PC-3 (cell line): ENCODE measurements around the gene PIGS. TPM values are rescaled to one million over a fixed set of nuclear protein-coding genes. Genes with fewer than 3 reads are reported as not detected.

Source experiments
- ATAC-seq: fragments of 200-7000 bp; cut with Tn5 transposase; 2 replicates; pipeline ENCODE4 v1.9.1; 2020; ENCODE audit warnings: mild to moderate bottlenecking, moderate library complexity
- BruUV-seq: library from RNA; stranded (reverse); fragments of 400-500 nt; replicated peaks from 2 replicates; lab custom pipeline; 2021; lab: Mats Ljungman, UMichigan
- CTCF ChIA-PET: fragments of 300-600 bp; sonication (Branson Sonifier 250); formaldehyde crosslinking; loops from one replicate; lab custom pipeline; 2022; ENCODE audit warnings: antibody characterized with exemption; lab: Charles Lee
- POLR2A ChIA-PET: fragments of 300-600 bp; sonication (Branson Sonifier 250); formaldehyde crosslinking; loops from one replicate; lab custom pipeline; 2022; ENCODE audit warnings: antibody characterized with exemption; ENCODE audit not compliant: unreplicated experiment; lab: Charles Lee
- DNase-seq: peaks from one replicate; pipeline ENCODE4 v3.0.0-alpha.2; 2015
- H2AFZ ChIP-seq: fragments of 300-600 bp; sonication (generic); 2 replicates; pipeline ENCODE4 v1.6.0; 2016; ENCODE audit warnings: antibody characterized with exemption, low read length
- H3F3A ChIP-seq: fragments of 300-600 bp; sonication (generic); one replicate; pipeline ENCODE4 v1.6.0; 2017; ENCODE audit warnings: antibody characterized with exemption, low read length, control low read depth, mild to moderate bottlenecking; ENCODE audit not compliant: unreplicated experiment
- H3K27ac ChIP-seq: fragments of 300-600 bp; sonication (generic); 2 replicates; pipeline ENCODE4 v1.5.1; 2016; ENCODE audit warnings: mild to moderate bottlenecking, low read length
- H3K27me3 ChIP-seq: fragments of 300-600 bp; sonication (generic); 2 replicates; pipeline ENCODE4 v1.6.1; 2016; ENCODE audit warnings: low read length, mixed read lengths
- H3K36me3 ChIP-seq: fragments of 300-600 bp; sonication (generic); 2 replicates; pipeline ENCODE4 v1.6.1; 2016; ENCODE audit warnings: low read depth, mixed run types, low read length, mixed read lengths
- H3K4me1 ChIP-seq: fragments of 300-600 bp; sonication (generic); 2 replicates; pipeline ENCODE4 v1.5.1; 2016; ENCODE audit warnings: low read length; ENCODE audit not compliant: insufficient read depth
- H3K4me2 ChIP-seq: fragments of 300-600 bp; sonication (generic); 2 replicates; pipeline ENCODE4 v1.6.0; 2016; ENCODE audit warnings: low read length
- H3K4me3 ChIP-seq: fragments of 300-600 bp; sonication (generic); 2 replicates; pipeline ENCODE4 v1.5.1; 2016; ENCODE audit warnings: mild to moderate bottlenecking, low read length, mixed read lengths
- H3K79me2 ChIP-seq: fragments of 300-600 bp; sonication (generic); 2 replicates; pipeline ENCODE4 v1.6.1; 2017; ENCODE audit warnings: low read length, mixed read lengths
- H3K9ac ChIP-seq: fragments of 300-600 bp; sonication (generic); 2 replicates; pipeline ENCODE4 v1.6.0; 2016; ENCODE audit warnings: mild to moderate bottlenecking, low read length
- H3K9me2 ChIP-seq: fragments of 300-600 bp; sonication (generic); replicated peaks from 2 replicates; pipeline ENCODE4 v1.6.1; 2016; ENCODE audit warnings: mixed run types, low read length, mixed read lengths
- H3K9me3 ChIP-seq: fragments of 300-600 bp; sonication (generic); 2 replicates; pipeline ENCODE4 v1.6.1; 2016; ENCODE audit warnings: low read length, mixed read lengths
- H4K20me1 ChIP-seq: fragments of 300-600 bp; sonication (generic); 2 replicates; pipeline ENCODE4 v1.6.1; 2016; ENCODE audit warnings: low read length, mixed read lengths
- EZH2 ChIP-seq: fragments of 300-600 bp; sonication (generic); IDR thresholded peaks from one replicate; pipeline ENCODE4 v1.6.1; 2017; ENCODE audit warnings: antibody characterized with exemption, mild to moderate bottlenecking, low read length; ENCODE audit not compliant: unreplicated experiment
- EZH2phosphoT487 ChIP-seq: fragments of 300-600 bp; sonication (generic); IDR thresholded peaks from 2 replicates; pipeline ENCODE4 v1.6.1; 2018; ENCODE audit warnings: mild to moderate bottlenecking, antibody characterized with exemption, low read length, borderline replicate concordance
- intact Hi-C: fragments of 100-400 bp; cut with micrococcal nuclease; formaldehyde crosslinking; loops from 2 replicates; pipeline ENCODE4 v1.9.0; 2023
- total RNA-seq: library from RNA; depleted of rRNA; stranded (reverse); fragments of >200 nt; gene quantifications from 2 replicates; pipeline ENCODE4 v1.2.3, GENCODE V29; 2014
- TF ChIP-seq, protein P1 (sequence below): fragments of 300-600 bp; sonication (generic); conservative IDR thresholded peaks from 2 replicates; pipeline ENCODE4 v1.5.1; 2017; ENCODE audit warnings: antibody characterized with exemption, low read depth, mild to moderate bottlenecking, low read length

The PIGS gene
- total RNA-seq, 1 experiment from 2014 or later = 15.8 TPM

- ATAC-seq (no peak), DNase-seq (no peak)
- Histone ChIP-seq H3K9me2 (no peaks in the 10 kb centered on the region), H3K27ac (no peak overlapping the region), H2AFZ (no peak overlapping the region), H4K20me1 (no peaks in the 10 kb centered on the region), H3K4me1 (no peaks in the 10 kb centered on the region), H3K36me3 (no peaks in the 10 kb centered on the region), H3K4me2 (no peak overlapping the region), H3F3A (no peaks in the 10 kb centered on the region), H3K9me3 (no peaks in the 10 kb centered on the region), H3K79me2 (no peaks in the 10 kb centered on the region), H3K4me3 (no peak overlapping the region), H3K9ac (no peak overlapping the region), H3K27me3 (0 out of 2 replicates have a peak, but pooled peaks cover 4% of the 10 kb centered on the region)
- intact Hi-C loops = no loop called here
- no TSS peak for BruUV-seq
- ChIA-PET POLR2A (interaction anchor here (0.6 kb wide), 2 partner anchors 124 to 150 kb away, joined by 4 to 33 read pairs; partner anchors contain the start of gene POLDIP2), CTCF (no interaction called here)
- no peak for TF ChIP-seq EZH2
- TF ChIP-seq EZH2phosphoT487 = no peak
- TF ChIP-seq, protein P1, sequence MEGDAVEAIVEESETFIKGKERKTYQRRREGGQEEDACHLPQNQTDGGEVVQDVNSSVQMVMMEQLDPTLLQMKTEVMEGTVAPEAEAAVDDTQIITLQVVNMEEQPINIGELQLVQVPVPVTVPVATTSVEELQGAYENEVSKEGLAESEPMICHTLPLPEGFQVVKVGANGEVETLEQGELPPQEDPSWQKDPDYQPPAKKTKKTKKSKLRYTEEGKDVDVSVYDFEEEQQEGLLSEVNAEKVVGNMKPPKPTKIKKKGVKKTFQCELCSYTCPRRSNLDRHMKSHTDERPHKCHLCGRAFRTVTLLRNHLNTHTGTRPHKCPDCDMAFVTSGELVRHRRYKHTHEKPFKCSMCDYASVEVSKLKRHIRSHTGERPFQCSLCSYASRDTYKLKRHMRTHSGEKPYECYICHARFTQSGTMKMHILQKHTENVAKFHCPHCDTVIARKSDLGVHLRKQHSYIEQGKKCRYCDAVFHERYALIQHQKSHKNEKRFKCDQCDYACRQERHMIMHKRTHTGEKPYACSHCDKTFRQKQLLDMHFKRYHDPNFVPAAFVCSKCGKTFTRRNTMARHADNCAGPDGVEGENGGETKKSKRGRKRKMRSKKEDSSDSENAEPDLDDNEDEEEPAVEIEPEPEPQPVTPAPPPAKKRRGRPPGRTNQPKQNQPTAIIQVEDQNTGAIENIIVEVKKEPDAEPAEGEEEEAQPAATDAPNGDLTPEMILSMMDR = no peak
Measured at GRCh38 chr17:28506763-28507487, 64.4 kb downstream of the PIGS start.

- Histone ChIP-seq H3K36me3 (no peaks in the 10 kb centered on the region), H3K79me2 (no peaks in the 10 kb centered on the region), H3K9ac (no peak within 1 kb of the TSS), H3K4me2 (no peak within 1 kb of the TSS), H3K9me2 (no peaks in the 10 kb centered on the region), H3K27ac (no peak within 1 kb of the TSS), H3K9me3 (no peaks in the 10 kb centered on the region), H3K27me3 (0 out of 2 replicates have a peak, but pooled peaks cover 4% of the 10 kb centered on the region), H2AFZ (no peak within 1 kb of the TSS), H4K20me1 (no peaks in the 10 kb centered on the region), H3F3A (no peaks in the 10 kb centered on the region), H3K4me3 (no peak within 1 kb of the TSS), H3K4me1 (no peaks in the 10 kb centered on the region)
- BruUV-seq = no TSS peak
- no peak for TF ChIP-seq EZH2phosphoT487
- TF ChIP-seq, protein P1 = no peak
- TF ChIP-seq EZH2 = no peak
- DNase-seq = no peak
- POLR2A ChIA-PET = interaction anchor here (0.6 kb wide), 1 partner anchor 124 kb away, joined by 33 read pairs; no protein-coding TSS in a partner anchor
- ATAC-seq = no peak
- CTCF ChIA-PET = no interaction called here
- intact Hi-C loops = no loop called here
Measured at GRCh38 chr17:28505986-28506665, 65.2 kb downstream of the PIGS start, which contains the start of gene FOXN1. TSS of gene FOXN1 (plus strand) at chr17:28506348. CDS start at chr17:28523970, 17,622 bp downstream.
